LNCaP clone FGC (cell line): ENCODE results near the gene CHMP1A.
"Not testable (repeated sequence)": the region's sequence is repeated elsewhere in the genome, so short reads cannot be mapped to it uniquely, and the experiment has no call there.

Experiments used
- DNase-seq: peaks from one replicate; pipeline ENCODE4 v3.0.0-alpha.2; 2011; ENCODE audit warnings: low read depth
- H3K4me3 ChIP-seq: 2 replicates; pipeline ENCODE4 v1.5.1; 2011; ENCODE audit warnings: mild to moderate bottlenecking, low read depth, low read length, control low read depth
- TF ChIP-seq, protein P1 (sequence below): IDR thresholded peaks from 2 replicates; pipeline ENCODE4 v1.5.1; 2012; ENCODE audit warnings: mild to moderate bottlenecking; ENCODE audit not compliant: control insufficient read depth, insufficient read depth; ENCODE audit errors: extremely low read depth

CHMP1A gene

DNA sequence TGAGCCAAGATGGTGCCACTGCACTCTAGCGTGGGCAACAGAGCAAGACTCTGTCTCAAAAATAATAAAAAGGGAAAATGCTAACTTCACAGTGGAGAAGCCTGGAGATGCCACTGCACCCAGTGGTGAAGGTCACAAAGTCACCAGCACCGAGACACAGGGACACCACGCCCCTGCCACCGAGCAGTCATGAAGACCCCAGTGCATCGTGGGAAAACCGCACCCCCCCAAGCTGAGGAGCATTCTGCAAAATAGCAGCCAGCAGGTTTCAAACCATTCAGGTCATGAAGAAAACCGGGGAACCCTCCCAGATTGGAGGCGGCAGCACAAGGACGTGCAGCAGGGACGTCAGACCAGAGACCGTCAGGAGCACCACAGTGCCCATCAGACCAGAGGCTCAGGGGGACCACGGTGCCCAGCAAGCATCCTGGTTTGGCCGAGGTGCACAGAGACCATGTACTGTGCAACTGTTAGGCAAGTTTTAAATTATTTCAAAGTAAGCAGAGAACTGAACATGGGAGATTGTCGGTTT lies 13.7 kb downstream of the CHMP1A start:
- TF ChIP-seq, protein P1, sequence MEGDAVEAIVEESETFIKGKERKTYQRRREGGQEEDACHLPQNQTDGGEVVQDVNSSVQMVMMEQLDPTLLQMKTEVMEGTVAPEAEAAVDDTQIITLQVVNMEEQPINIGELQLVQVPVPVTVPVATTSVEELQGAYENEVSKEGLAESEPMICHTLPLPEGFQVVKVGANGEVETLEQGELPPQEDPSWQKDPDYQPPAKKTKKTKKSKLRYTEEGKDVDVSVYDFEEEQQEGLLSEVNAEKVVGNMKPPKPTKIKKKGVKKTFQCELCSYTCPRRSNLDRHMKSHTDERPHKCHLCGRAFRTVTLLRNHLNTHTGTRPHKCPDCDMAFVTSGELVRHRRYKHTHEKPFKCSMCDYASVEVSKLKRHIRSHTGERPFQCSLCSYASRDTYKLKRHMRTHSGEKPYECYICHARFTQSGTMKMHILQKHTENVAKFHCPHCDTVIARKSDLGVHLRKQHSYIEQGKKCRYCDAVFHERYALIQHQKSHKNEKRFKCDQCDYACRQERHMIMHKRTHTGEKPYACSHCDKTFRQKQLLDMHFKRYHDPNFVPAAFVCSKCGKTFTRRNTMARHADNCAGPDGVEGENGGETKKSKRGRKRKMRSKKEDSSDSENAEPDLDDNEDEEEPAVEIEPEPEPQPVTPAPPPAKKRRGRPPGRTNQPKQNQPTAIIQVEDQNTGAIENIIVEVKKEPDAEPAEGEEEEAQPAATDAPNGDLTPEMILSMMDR: no peak
- DNase-seq: no peak
- no peak overlapping the region for H3K4me3 ChIP-seq

DNA sequence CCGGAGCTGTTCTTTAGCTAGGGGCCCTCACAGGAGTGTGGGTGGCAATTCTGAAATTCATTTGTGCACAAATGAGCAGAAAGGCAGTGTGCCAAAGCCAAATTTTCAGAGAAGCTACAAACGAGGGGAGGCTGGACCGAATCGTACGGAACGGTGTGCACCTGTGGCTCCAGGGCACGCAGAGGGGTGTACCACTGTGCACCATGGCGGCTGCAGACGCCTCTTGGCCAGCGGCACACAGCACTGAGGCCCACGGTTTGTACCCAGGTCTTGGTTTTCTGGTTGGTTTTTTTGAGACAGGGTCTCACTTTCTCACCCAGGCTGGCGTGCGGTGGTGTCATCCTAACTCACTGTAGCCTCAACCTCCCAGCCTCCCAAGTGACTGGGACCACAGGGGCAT lies 14.9 kb downstream of the CHMP1A start:
- DNase-seq: no peak
- no peak overlapping the region for H3K4me3 ChIP-seq
- TF ChIP-seq, protein P1: no peak

DNA sequence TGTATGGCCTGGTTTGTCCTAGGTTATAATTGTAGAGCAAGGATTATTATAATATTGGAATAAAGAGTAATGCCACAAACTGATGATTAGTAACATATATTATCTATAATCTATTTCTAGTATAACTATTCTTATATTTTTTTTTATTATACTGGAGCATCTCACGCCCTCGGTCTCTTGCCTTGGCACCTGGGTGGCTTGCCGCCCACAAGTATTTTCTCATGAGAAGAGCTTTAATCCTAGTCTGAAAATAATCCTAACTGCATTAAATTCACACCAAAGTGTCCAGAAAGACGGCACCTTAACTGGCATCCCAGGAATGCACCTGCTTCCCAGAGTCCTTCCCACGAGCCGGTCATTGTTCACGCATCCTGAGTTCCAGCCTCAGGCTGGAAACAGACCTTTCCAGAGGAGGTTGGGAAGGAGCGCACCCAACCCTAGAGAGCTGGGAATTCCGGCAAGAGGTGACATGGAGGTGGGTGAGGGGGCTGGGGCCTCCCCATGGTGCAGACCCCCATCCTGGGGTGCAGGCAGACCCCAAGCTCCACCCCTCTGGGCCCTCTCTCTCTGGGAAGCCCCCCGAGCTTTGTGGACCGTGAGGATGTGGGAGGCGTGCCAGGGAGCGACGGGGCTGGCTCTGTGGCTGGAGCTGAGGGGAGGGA lies 15.9 kb downstream of the CHMP1A start:
- no peak for DNase-seq
- no peak overlapping the region for H3K4me3 ChIP-seq
- TF ChIP-seq, protein P1: no peak

DNA sequence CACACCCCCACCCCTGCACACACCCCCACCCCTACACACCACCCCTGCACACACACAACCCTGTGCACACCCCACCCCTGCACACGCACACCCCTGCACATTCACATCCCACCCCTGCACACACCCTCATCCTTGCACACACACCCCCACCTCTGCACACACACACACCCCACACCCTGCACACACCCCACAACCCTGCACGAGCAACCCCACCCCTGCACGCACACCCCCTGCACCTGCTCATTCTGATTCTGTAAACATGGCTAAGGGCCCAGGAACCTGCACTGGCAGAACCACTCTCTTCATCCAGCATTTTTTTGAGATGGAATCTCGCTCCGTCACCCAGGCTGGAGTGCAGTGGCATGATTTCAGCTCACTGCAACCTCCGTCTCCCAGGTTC lies 18.1 kb downstream of the CHMP1A start:
- TF ChIP-seq, protein P1: no peak
- H3K4me3 ChIP-seq: no peak overlapping the region
- no peak for DNase-seq

DNA sequence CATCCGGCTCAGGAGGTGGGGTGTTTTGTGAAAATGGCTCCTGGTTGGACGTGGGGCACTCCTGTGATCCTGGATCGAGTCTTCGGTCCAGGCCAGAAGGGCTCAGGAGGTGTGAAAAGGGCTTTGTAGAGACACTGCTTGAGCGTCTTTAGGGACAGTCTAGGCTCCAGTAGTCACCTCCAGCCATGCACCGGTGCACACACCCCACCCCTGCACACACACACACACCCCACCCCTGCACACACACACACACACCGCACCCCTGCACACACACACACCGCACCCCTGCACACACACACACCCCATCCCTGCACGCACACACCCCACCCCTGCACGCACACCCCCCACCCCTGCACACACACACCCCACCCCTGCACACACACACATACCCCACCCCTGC lies 19.1 kb downstream of the CHMP1A start:
- no peak for DNase-seq
- TF ChIP-seq, protein P1: no peak
- no peak overlapping the region for H3K4me3 ChIP-seq

DNA sequence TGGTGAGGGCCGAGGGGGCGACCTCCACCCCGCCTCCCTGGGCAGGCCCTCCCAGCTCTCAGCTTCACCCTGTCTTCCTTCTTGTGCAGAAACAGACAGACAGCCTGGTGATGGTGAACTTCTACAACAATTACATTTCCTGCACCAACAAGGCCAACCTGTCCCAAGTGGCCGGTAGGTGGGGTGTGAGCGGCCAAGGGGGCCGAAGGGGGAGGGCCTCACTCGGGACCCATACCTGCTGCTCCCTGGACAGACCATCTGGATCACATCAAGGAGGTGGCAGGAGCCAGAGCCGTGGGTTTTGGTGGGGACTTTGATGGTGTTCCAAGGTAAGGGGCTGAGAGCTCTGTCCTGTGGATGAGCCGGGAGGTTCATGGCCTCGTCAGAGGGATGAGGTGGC lies 20.1 kb downstream of the CHMP1A start:
- H3K4me3 ChIP-seq: no peak overlapping the region
- no peak for DNase-seq
- TF ChIP-seq, protein P1: no peak

DNA sequence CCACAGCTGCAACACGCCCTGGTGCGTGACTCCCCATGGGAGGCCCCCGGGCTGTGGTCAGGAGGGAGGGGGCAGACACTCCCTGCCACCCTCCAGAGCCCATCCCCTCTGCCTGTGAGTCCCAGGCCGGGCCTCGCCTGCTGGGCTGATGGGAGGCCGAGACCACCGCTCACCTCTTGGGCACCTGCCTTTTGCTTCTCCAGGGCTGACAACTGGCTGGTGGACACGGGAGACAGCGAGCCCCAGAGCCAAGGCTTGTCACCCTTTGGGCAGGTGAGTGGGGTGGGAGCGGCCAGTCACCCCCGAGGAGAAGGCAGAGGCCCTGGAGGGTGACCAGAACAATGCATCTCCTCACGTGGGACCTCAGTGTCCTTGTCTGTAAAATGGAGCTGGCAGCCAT lies 20.8 kb downstream of the CHMP1A start:
- TF ChIP-seq, protein P1: no peak
- H3K4me3 ChIP-seq: no peak overlapping the region
- DNase-seq: no peak

DNA sequence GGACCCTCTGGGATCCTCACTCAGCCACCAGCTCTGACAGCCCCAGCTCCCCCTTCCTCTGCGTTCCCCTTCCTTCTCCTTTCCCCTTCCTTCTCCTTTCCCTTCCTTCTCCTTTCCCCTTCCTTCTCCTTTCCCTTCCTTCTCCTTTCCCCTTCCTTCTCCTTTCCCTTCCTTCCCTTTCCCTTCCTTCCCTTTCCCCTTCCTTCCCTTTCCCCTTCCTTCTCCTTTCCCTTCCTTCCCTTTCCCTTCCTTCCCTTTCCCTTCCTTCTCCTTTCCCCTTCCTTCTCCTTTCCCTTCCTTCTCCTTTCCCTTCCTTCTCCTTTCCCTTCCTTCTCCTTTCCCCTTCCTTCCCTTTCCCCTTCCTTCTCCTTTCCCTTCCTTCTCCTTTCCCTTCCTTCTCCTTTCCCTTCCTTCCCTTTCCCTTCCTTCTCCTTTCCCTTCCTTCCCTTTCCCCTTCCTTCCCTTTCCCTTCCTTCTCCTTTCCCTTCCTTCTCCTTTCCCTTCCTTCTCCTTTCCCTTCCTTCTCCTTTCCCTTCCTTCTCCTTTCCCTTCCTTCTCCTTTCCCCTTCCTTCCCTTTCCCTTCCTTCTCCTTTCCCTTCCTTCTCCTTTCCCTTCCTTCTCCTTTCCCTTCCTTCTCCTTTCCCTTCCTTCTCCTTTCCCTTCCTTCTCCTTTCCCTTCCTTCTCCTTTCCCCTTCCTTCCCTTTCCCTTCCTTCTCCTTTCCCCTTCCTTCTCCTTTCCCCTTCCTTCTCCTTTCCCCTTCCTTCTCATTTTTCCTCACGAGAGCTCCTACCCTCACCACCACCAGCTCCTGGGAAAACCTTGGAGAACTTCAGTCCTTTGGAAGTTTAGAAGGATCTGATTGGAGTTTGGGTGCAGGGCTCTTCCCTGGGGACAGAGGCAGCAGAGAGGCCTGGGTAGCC lies 22.8 kb downstream of the CHMP1A start:
- not testable (repeated sequence) for DNase-seq, H3K4me3 ChIP-seq
